MCF 10A (cell line): Measurements from ENCODE around the gene DDX47. TPM values are rescaled to one million over a fixed set of nuclear protein-coding genes. Genes with fewer than 3 reads are reported as not detected.

ENCODE experiments used
- BruUV-seq: library from RNA; stranded (reverse); fragments of 400-500 nt; replicated peaks from 2 replicates; lab custom pipeline; 2021; lab: Mats Ljungman, UMichigan
- CTCF ChIA-PET: fragments of 300-600 bp; sonication (Branson Sonifier 250); formaldehyde crosslinking; extraction: SDS; loops from one replicate; lab custom pipeline; 2021; ENCODE audit warnings: antibody characterized with exemption, inconsistent platforms; lab: Yijun Ruan, JAX
- POLR2A ChIA-PET: fragments of 300-600, 350-650 bp; sonication (Branson Sonifier 250); formaldehyde crosslinking; extraction: SDS; loops from one replicate; lab custom pipeline; 2020; ENCODE audit warnings: antibody characterized with exemption, inconsistent platforms; lab: Yijun Ruan, JAX
- DNase-seq: peaks from one replicate; pipeline ENCODE4 v3.0.0-alpha.2; 2018; ENCODE audit not compliant: unreplicated experiment
- H3K27ac Mint-ChIP-seq: one replicate; pipeline ENCODE4 v1.8.0; 2022; ENCODE audit warnings: mild to moderate bottlenecking, low read depth, mixed read lengths; ENCODE audit not compliant: unreplicated experiment
- H3K27me3 Mint-ChIP-seq: one replicate; pipeline ENCODE4 v1.8.0; 2022; ENCODE audit warnings: mixed read lengths; ENCODE audit not compliant: insufficient read depth, unreplicated experiment
- H3K36me3 Mint-ChIP-seq: one replicate; pipeline ENCODE4 v1.8.0; 2022; ENCODE audit warnings: mild to moderate bottlenecking, moderate library complexity, mixed read lengths; ENCODE audit not compliant: insufficient read depth, unreplicated experiment
- H3K4me1 Mint-ChIP-seq: one replicate; pipeline ENCODE4 v1.8.0; 2022; ENCODE audit warnings: mixed read lengths; ENCODE audit not compliant: insufficient read depth, unreplicated experiment
- H3K4me3 Mint-ChIP-seq: one replicate; pipeline ENCODE4 v1.8.0; 2022; ENCODE audit warnings: mild to moderate bottlenecking, moderate library complexity, mixed read lengths; ENCODE audit not compliant: unreplicated experiment
- H3K9me3 Mint-ChIP-seq: one replicate; pipeline ENCODE4 v1.8.0; 2022; ENCODE audit warnings: mixed read lengths; ENCODE audit not compliant: unreplicated experiment
- CTCF ChIP-seq: fragments of 200-600 bp; IDR thresholded peaks from one replicate; pipeline ENCODE4 v1.8.0; 2022; ENCODE audit warnings: antibody characterized with exemption, mild to moderate bottlenecking; ENCODE audit not compliant: unreplicated experiment
- intact Hi-C: fragments of 100-400 bp; cut with micrococcal nuclease; formaldehyde crosslinking; loops from 2 replicates; pipeline ENCODE4 v1.14.1; 2022
- total RNA-seq: library from RNA; stranded (reverse); gene quantifications from 2 replicates; pipeline ENCODE4 v1.2.3, GENCODE V29; 2022

The DDX47 gene
- total RNA-seq, 1 experiment from 2014 or later: 47.7 TPM

- peak; percentile 91 for DNase-seq
- Mint-ChIP-seq H3K27me3 (no peaks in the 10 kb centered on the region), H3K36me3 (no peaks in the 10 kb centered on the region), H3K4me3 (peak overlapping the region; percentile 44), H3K4me1 (no peaks in the 10 kb centered on the region), H3K27ac (peak overlapping the region; percentile 66), H3K9me3 (no peaks in the 10 kb centered on the region)
- intact Hi-C loops: loop anchor here (1.0 to 5.0 kb wide), 6 partner anchors 14 to 433 kb away; partner anchors contain the start of gene GPRC5A
- TF ChIP-seq CTCF: peak; percentile 59
- POLR2A ChIA-PET: interaction anchor here (0.7 to 6.7 kb wide), 12 partner anchors 12 to 440 kb away, joined by 3 to 48 read pairs (median 4); partner anchors contain the start of genes DDX47 and GPRC5A
- CTCF ChIA-PET: interaction anchor here (0.6 to 4.5 kb wide), 50 partner anchors 10 to 492 kb away, joined by 3 to 62 read pairs (median 4); partner anchors contain the start of genes DDX47 and GPRC5A
- no TSS peak for BruUV-seq
Observed at GRCh38 chr12:12788675-12789368, 24.3 kb upstream of the DDX47 start.

- Mint-ChIP-seq H3K36me3 (no peaks in the 10 kb centered on the region), H3K27me3 (no peaks in the 10 kb centered on the region), H3K4me1 (no peaks in the 10 kb centered on the region), H3K9me3 (no peaks in the 10 kb centered on the region), H3K4me3 (no peak overlapping the region), H3K27ac (no peak overlapping the region)
- DNase-seq: no peak
- ChIA-PET POLR2A (interaction anchor here (0.7 to 6.7 kb wide), 5 partner anchors 12 to 407 kb away, joined by 3 to 48 read pairs (median 41); partner anchors contain the start of genes DDX47 and GPRC5A), CTCF (interaction anchor here (0.7 to 4.5 kb wide), 5 partner anchors 13 to 192 kb away, joined by 3 to 62 read pairs (median 5); no protein-coding TSS in a partner anchor)
- intact Hi-C loops: loop anchor here (5.0 kb wide), 1 partner anchor 306 kb away; no protein-coding TSS in a partner anchor
- no peak for TF ChIP-seq CTCF
- no TSS peak for BruUV-seq
Observed at GRCh38 chr12:12790956-12791355, 22.2 kb upstream of the DDX47 start.

GRCh38 chr12:12791756-12792369 is 21.3 kb upstream of the DDX47 start:
- ChIA-PET POLR2A (interaction anchor here (1.1 to 2.4 kb wide), 3 partner anchors 11 to 184 kb away, joined by 3 to 15 read pairs (median 4); no protein-coding TSS in a partner anchor), CTCF (interaction anchor here (0.5 to 2.4 kb wide), 7 partner anchors 20 to 345 kb away, joined by 3 to 9 read pairs (median 4); partner anchors contain the start of gene DDX47)
- BruUV-seq: no TSS peak
- H3K36me3 Mint-ChIP-seq: no peaks in the 10 kb centered on the region
- intact Hi-C loops: loop anchor here (5.0 kb wide), 1 partner anchor 305 kb away; no protein-coding TSS in a partner anchor
- no peaks in the 10 kb centered on the region for H3K27me3 Mint-ChIP-seq
- H3K9me3 Mint-ChIP-seq: no peaks in the 10 kb centered on the region
- no peak overlapping the region for H3K4me3 Mint-ChIP-seq
- no peak for TF ChIP-seq CTCF
- H3K4me1 Mint-ChIP-seq: no peaks in the 10 kb centered on the region
- no peak for DNase-seq
- H3K27ac Mint-ChIP-seq: no peak overlapping the region
